MM.1S (cell line): ENCODE results near the gene COL27A1.

Experiments used
- EZH2 ChIP-seq: fragments of 300-600 bp; sonication (generic); optimal IDR thresholded peaks from 2 replicates; pipeline ENCODE3; 2017; ENCODE audit warnings: low read depth, mild to moderate bottlenecking, antibody characterized with exemption, low read length, mixed read lengths
- EZH2phosphoT487 ChIP-seq: fragments of 300-600 bp; sonication (generic); IDR thresholded peaks from 2 replicates; pipeline ENCODE4 v1.6.1; 2018; ENCODE audit warnings: antibody characterized with exemption, low read length
- TF ChIP-seq, protein P1 (sequence below): fragments of 300-600 bp; sonication (generic); IDR thresholded peaks from 2 replicates; pipeline ENCODE4 v1.5.1; 2016; ENCODE audit warnings: antibody characterized with exemption, low read length, mixed read lengths

- TF ChIP-seq, protein P1, sequence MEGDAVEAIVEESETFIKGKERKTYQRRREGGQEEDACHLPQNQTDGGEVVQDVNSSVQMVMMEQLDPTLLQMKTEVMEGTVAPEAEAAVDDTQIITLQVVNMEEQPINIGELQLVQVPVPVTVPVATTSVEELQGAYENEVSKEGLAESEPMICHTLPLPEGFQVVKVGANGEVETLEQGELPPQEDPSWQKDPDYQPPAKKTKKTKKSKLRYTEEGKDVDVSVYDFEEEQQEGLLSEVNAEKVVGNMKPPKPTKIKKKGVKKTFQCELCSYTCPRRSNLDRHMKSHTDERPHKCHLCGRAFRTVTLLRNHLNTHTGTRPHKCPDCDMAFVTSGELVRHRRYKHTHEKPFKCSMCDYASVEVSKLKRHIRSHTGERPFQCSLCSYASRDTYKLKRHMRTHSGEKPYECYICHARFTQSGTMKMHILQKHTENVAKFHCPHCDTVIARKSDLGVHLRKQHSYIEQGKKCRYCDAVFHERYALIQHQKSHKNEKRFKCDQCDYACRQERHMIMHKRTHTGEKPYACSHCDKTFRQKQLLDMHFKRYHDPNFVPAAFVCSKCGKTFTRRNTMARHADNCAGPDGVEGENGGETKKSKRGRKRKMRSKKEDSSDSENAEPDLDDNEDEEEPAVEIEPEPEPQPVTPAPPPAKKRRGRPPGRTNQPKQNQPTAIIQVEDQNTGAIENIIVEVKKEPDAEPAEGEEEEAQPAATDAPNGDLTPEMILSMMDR: no peak
- TF ChIP-seq EZH2 (no peak), EZH2phosphoT487 (no peak)
Observed at GRCh38 chr9:114258866-114259797, 103.8 kb downstream of the COL27A1 start.
